A673 (cell line): ENCODE measurements around the gene VTI1B.

ENCODE experiments used
- CTCF ChIP-seq: fragments of 300-800, 200-600 bp; sonication (generic); conservative IDR thresholded peaks from 2 replicates; pipeline ENCODE4 v1.5.1; 2017; ENCODE audit warnings: low read depth, mild to moderate bottlenecking, antibody characterized with exemption, low read length, moderate library complexity, mixed read lengths
- EZH2 ChIP-seq: fragments of 200-600 bp; sonication (generic); IDR thresholded peaks from 2 replicates; pipeline ENCODE4 v1.6.1; 2017; ENCODE audit warnings: borderline replicate concordance, low read depth, mild to moderate bottlenecking, mixed read lengths, antibody characterized with exemption, low read length; ENCODE audit not compliant: poor library complexity, severe bottlenecking

DNA sequence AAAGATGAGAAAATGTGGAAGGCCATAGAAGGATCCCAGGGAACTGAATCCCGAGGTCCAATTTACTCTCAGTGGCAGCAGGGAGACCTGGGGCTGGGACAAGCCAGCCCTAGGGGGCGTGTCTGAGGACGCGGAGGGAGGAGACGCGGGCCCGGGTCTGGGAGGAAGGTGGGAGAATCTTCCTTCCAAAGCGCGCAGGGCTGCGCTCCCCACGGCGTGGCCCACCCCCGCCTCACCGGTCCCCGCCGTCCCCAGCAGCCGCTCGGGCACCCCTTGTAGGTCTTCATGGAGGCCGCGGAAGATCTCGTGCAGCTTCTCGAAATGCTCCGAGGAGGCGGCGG, 323 bp downstream of the VTI1B start:
- TF ChIP-seq CTCF (0 out of 2 replicates have a peak, but pooled peaks have one; percentile 18), EZH2 (no peak)
